Upper lobe of left lung (tissue), 4 donors: ENCODE measurements around the gene SOX8.

Experiments used
- EP300 ChIP-seq, 4 donors: sonication (generic); formaldehyde crosslinking; IDR thresholded peaks; one replicate each; pipeline ENCODE4 v1.5.1; 2017; ENCODE audit warnings: antibody characterized with exemption in 4 of 4, control low read depth in 2 of 4
- POLR2A ChIP-seq, 4 donors: fragments of 450-650 bp; IDR thresholded peaks; one replicate each; pipeline ENCODE4 v1.5.1; 2016 to 2017; ENCODE audit warnings: antibody characterized with exemption in 4 of 4, mild to moderate bottlenecking in 2 of 4
- POLR2AphosphoS5 ChIP-seq, 2 donors: sonication (generic); formaldehyde crosslinking; IDR thresholded peaks; one replicate each; pipeline ENCODE4 v1.5.1; 2017; ENCODE audit warnings: antibody characterized with exemption in 2 of 2
- TF ChIP-seq, protein P1 (sequence below), 6 experiments: fragments of 450-650 bp in 4 of 6; fragments of 200-600 bp in 2 of 6; sonication (generic) in 2 of 6; IDR thresholded peaks; one replicate each; pipeline ENCODE4 v1.5.1; 2016 to 2019; ENCODE audit warnings: antibody characterized with exemption in 6 of 6

- TF ChIP-seq POLR2A (IDR thresholded peaks at IDR 0.05), result no peak
- TF ChIP-seq, protein P1, sequence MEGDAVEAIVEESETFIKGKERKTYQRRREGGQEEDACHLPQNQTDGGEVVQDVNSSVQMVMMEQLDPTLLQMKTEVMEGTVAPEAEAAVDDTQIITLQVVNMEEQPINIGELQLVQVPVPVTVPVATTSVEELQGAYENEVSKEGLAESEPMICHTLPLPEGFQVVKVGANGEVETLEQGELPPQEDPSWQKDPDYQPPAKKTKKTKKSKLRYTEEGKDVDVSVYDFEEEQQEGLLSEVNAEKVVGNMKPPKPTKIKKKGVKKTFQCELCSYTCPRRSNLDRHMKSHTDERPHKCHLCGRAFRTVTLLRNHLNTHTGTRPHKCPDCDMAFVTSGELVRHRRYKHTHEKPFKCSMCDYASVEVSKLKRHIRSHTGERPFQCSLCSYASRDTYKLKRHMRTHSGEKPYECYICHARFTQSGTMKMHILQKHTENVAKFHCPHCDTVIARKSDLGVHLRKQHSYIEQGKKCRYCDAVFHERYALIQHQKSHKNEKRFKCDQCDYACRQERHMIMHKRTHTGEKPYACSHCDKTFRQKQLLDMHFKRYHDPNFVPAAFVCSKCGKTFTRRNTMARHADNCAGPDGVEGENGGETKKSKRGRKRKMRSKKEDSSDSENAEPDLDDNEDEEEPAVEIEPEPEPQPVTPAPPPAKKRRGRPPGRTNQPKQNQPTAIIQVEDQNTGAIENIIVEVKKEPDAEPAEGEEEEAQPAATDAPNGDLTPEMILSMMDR (IDR thresholded peaks at IDR 0.05), result no peak
- no peak for TF ChIP-seq EP300 (IDR thresholded peaks at IDR 0.05)
- no peak for TF ChIP-seq POLR2AphosphoS5 (IDR thresholded peaks at IDR 0.05)
Measured at GRCh38 chr16:1002399-1003166, 21.0 kb downstream of the SOX8 start.
